Stimulated activated CD8-positive, alpha-beta memory T cell treated with anti-CD3 and anti-CD28 coated beads, Interleukin-15, amount 100 ng/mL, for 24 hours (primary cell): ENCODE measurements around the gene KDM1B.
"Not testable (repeated sequence)": the region's sequence is repeated elsewhere in the genome, so short reads cannot be mapped to it uniquely, and the experiment has no call there.

ENCODE experiments used
- DNase-seq: peaks from one replicate; pipeline ENCODE4 v3.0.0-alpha.2; 2020; ENCODE audit warnings: low read depth

KDM1B gene

DNA sequence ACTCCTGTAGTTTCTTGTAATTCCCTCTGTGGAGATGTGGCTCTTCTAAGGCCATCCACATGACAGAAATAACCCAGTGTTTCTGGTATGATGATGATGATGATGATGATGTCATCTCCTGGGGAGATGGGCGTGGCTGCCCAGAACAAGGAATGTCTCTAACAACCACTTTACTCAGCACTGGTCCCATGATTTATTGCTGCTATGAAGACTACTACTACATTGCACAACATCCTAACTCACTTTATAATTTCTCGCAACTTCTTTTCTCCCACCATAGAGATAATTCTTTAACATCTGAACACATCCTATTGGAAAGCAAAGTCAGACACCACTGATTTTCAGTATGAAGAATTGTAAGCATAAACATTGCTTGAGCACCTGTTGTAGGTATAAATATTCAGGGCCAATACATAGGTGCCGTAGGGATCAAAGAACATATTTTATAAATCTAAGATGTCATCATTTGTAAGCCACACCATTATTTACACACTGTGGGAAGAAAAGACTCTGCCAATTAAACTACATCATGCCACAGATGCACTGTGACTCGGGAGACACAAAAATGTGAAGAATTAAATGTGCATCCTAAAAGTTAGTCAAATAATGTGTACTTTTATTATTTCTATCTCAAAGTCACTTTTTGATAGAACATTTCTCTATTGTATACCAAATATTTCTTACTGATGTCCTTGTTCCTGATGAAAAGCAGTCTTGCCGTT lies 6.8 kb upstream of the KDM1B start:
- no peak for DNase-seq

DNA sequence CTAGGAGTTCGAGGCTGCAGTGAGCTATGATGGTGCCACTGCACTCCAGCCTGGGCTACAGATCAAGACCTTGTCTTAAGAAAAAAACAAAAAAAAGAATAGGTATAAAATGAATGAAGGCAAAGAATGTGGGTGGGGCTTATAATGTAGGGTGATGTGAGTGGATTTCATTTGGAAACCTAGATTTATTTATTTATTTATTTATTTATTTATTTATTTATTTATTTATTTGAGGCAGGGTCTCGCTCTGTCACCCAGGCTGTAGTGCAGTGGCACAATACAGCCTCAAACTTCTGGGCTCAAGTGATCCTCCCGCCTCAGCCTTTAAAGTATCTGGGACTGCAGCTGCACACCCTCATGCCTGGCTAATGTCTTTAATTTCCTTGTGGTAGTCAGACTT lies 3.8 kb upstream of the KDM1B start:
- DNase-seq = not testable (repeated sequence)

DNA sequence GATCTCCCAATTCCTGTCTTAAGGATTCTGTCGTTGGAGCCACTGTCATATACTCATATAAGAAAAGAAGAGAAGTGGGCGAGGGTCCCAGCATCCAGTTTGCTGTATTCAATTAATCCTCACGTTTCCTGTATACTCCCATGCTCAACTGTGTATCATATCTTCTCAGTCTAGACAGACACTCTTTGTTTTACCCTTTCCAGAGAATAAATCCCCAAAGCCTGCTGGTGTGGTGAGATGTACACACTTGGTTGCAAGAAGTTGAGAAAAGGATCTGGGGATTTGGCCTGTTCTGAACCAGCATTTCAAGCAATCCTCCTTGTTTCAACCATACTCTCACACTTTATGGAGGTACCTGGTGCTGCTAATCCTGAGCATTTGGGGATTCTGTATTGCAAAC lies 3.4 kb upstream of the KDM1B start:
- no peak for DNase-seq

DNA sequence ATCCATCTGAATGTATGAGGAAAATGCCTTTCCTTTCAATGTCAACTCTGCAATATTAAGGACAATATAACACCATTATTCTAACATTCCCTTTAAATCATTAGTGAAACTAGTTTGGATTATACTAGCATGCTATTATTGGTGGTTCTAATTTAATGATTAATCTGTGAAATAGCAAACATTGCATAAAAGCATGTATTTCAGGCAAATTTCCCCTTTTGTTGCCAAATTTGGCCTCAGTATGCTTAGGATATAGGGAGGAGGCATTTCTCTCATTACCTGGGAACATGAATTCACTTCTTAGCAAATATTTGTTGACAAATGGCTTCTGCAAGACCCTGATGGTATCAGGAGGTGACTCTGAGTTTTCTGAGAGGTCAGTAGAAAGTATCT lies 1.9 kb upstream of the KDM1B start:
- no peak for DNase-seq

DNA sequence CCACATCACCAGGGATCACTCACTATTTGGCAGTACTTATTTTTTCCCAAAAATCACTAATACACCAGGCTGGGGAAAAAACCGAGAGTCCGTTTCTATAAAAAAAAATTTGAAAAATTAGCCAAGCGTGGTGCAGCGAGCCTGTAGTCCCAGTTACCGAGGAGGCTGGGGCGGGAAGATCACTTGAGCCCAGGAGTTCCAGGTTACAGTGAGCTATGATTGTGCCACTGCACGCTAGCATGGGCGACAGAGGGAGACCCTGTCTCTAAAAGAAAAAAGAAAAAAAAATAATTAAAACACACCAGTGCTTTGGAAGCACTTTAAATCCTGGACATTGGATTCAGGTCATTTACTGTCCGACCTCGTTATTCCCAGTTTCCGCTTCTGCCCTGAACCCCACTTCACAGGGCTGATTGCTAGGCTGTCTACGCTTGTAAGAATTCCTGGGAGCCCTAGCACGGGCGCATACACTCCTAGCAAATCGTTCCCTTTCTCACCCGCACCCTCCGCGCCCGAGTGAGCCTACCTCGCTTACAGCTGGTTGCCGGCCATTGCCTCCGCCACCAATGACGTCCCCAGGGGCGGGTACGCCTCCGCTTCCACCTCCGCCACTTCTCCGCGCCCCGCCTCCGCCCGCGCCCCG lies 594 bp upstream of the KDM1B start, which contains the start of gene TPMT:
Gene TPMT, minus strand, starts transcription at position 571 of the 643 bp plus-strand sequence. CDS start 5,950 bp downstream, outside the sequence.
- DNase-seq = no peak

DNA sequence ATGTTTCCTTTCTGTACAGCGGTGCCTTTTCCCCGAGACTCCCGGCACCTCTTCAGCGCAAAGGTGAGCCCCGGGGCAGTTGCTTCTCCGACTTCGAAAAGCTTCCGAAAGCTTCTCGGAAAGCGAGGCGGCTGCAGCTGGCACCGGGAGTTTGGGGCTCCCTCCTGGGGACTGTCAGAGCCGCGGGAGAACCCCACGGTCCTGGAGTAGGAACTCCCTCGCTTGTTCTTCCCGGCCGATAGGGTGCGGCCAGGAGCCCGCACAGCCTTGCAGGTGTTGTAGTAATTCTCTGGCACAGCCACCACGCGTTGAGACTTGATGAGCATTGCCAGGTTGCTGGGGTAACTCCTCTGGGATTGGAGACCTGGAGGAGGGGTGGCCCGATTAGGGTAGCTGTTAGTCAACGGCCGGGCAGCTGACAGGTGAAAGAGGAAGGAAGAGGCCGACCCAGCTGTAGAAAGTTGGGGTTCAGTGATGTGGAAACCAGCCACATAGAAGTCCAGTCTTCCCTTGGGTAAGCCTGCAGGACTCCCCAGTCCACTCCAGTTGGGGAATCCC lies 721 bp downstream of the KDM1B start:
- no peak for DNase-seq

DNA sequence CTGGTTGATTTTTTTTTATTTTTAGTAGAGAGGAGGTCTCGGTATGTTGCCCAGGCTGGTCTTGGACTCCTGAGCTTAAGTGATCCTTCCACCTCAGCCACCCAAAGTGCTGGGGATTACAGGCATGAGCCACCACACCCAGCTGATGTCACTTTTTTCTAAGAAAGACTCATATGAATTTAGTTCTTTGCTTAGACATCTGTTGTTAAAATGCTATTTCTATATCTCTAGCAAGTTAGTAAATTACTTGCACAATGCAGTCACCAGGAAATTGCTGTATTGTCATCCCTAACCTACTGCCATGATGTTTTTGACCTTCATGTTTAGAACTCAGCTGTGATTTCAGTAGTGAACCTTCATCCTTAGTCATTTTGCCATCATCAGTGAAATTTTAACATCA lies 5.7 kb downstream of the KDM1B start:
- DNase-seq = no peak

DNA sequence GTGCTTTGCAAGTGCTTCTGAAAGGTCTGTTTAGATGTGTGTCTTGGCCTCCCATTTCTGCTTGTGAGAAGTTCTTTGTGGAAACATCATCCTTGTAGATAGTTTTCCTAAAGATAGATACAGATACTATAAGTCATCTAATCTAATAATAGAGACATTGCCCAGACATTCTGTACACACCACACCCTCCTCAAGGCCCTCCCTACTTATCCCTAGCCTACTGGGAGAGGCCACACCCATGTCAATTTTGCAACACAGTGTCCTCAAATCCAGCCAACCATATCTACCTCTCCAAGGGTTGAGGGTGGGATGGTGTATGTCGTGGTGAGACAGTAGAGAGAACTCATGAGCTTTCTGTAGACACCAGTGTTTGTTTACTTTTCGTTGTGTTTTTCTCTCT lies 6.2 kb downstream of the KDM1B start:
- no peak for DNase-seq

DNA sequence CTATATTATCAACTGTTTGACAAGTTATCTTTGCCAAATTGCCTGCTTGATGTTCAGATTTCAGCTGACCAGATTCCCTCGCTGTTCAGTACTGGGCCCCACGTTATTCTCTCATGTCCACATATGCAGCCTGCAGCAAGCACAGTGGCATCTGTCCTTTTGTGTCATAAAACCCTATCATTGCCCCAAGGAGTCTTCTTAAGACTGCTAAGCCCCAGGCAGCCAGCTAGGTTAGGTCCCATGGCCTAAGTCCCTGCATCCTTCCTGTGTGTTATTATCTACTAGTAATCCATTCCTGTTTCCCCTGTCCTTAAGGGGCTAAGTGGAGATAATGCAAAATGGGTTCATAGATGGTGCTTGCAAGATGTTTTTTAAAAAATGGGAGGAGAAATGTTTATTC lies 7.2 kb downstream of the KDM1B start:
- DNase-seq = no peak

DNA sequence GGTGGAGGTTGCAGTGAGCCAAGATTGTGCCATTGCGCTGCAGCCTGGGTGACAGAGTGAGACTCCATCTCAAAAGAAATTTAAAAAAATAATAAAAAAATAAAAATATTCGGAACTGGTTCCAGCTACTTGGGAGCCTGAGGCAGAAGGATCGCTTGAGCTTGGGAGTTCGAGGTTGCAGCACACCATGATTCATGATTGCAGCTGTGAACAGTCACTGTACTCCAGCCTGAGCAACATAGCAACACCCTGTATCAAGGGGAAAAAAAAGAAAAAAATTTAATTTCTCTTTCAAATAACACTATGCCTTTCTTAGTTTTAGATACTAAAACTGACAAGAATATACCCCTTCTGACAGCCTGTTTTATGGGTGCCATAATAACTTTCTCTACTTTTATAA lies 10.5 kb downstream of the KDM1B start:
- DNase-seq = no peak

DNA sequence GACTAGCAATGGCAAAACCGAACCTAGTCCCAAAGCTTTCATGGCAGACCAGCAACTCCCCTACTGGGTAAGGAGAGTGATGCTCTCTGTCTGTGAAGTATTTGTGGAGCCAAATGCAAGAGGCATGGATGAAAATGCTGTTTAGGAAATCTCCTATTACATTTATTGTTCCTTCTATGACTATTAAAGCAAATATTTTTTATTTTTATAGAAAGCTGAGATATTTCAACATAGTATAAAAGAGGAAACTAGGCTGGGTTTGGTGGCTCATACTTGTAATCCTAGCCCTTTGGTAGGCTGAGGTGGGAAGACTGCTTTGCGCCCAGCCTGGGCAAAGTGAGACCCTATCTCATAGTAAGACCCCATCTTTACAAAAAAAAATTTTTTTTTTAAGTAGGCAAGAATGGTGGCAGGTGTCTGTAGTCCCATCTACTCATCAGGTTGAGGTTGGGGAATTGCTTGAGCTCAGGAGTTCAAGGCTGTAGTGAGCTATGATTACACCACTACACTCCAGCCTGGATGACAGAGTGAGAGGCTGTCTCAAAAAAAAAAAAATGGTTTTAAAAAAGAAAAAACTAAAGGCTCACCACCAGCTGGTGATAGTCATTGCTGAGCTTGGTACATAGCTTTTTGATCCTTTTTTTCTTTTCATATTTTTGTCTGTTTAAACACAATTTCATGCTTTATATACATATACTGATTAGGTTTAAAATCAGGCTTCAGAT lies 11.3 kb downstream of the KDM1B start:
- DNase-seq = no peak

DNA sequence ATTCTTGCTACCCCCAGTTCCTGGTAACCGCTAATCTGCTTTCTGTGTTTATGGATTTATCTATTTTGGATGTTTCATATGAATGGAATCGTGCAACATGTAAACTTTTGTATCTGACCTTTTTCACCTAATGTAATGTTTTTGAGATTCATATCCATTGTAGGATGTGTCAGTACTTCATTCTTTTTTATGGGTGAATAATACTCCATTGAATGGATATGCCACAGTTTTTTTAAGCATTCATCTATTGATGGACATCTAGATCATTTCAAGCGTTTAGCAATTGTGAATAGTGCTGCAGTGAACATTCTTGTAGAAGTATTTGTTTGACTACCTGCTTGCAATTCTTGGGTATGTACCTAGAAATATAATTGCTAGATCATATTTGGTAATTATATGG lies 13.0 kb downstream of the KDM1B start:
- no peak for DNase-seq

DNA sequence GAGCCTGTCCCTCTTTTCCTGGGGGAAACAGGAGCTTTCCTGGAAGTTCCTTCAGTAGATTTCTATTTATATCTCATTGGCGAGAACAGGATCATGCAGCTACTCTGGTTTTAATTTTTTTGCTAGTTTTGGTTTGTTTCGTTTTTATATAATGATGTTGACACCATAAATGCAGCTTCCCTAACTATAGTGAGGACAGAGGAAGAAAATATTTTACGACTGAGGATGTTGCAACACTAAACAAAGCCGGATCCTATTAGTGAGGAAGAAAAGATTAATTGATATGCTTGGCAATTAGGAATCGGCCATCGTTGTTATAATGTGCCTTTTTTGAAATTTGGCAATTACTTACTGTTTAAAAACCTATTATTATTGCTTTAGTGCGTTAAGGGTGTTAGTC lies 16.6 kb downstream of the KDM1B start:
- DNase-seq = no peak

DNA sequence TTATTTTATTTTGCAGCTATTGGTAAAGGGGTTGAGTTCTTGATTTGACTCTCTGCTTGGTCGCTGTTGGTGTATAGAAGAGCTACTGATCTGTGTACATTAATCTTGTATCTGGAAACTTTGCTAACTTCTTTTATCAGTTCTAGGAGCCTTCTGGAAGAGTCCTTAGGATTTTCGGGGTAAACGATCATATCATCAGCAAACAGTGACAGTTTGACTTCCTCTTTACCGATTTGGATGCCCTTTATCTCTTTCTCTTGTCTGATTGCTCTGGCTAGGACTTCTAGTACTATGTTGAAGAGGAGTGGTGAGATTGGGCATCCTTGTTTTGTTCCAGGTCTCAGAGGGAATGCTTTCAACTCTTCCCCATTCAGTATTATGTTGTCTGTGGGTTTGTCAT lies 21.0 kb downstream of the KDM1B start:
- DNase-seq = not testable (repeated sequence)

DNA sequence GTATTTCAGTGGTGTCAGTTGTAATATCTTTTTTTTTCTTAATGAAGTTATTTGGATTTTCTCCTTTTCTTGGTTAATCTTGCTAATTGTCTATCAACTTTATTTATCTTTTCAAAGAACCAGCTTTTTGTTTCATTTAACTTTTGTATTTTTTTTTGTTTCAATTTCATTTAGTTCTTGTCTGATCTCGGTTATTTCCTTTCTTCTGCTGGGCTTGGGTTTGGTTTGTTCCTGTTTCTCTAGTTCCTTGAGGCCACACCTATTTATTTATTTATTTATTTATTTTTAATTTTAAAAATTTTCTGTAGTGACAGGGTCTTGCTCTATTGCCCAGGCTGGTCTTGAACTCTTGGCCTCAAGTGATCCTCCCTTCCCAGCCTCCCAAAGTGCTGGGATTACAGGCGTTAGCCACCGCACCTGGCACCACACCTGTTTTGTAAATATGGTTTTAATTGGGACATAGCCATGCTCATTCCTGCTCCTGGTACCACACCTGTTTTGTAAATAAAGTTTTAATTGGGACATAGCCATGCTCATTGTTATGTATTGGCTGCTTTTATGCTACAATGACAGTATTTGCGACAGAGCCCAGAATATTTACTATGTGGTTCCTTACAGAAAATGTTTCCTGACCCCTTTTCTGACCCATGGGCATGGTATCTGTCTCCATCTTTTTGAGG lies 22.2 kb downstream of the KDM1B start:
- DNase-seq = no peak

DNA sequence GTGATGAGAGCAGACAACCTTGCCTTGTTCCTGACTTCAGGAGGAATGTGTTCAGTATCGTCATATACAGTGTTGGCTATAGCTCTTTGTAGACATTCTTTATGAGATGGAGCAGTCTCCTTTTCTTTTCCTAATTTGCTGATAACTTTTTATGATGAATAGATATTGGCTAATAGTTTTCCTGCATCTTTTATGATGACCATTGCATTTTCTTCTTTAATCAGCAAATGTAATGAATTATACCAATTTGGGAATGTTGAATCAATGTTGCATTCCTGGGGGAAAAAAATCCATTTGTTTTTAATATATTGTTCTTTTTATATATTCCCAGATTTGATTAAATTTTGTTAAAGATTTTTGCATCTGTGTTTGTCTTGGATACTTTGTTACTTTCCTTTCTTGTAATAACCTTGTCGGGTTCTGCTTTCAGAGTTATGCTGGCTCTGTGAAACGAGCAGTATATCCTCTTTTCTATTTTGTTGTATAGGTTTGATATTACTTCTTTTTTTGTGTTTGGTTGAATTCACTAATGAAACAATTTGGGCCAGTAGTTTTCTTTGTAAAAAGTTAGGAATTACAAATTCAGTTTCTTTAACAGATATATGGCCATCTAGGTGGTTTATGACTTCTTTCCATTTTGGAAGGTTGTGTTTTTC lies 23.9 kb downstream of the KDM1B start:
- no peak for DNase-seq

DNA sequence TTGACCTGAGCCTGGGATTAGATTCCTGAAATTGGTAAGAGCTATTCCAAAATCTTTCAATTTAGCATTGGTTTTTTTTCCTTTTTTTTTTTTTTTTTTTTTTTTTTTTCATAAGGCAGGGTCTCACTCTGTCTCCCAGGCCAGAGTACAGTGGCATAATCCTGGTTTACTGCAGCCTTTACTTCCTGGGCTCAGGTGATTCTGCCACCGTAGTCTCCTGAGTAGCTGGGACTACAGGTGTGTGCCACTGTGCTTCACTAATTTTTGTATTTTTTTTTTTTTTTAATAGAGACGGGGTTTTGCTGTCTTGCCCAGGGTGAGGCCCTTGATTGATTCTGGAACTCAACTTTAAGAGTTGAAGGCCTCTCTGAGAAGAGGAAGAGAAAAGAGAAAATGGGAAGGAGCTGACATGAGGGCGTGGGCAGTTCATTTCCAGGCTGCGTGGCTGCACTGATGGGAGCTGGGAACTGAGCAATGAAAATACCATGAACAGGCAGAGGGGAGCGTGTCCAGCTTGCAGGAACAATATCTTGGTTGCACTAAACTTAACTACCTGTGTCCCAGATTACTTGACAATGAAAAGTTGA lies 24.6 kb downstream of the KDM1B start:
- no peak for DNase-seq

DNA sequence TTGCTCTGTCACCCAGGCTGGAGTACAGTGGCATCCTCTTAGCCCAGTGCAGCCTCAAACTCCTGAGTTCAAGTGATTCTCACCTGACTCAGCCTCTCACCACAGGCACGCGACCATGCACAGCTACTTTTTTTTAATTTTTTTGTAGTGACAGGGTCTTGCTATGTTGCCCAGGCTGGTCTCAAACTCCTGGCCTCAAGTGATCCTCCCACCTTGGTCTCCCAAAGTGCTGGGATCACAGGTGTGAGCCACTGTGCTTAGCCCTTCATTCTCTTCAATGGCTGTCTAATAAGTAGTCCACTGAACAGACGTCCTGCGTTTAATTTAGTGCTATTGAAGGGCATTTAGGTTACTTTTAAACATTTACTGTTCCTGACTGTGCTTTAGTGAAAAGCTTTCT lies 27.3 kb downstream of the KDM1B start:
- no peak for DNase-seq

DNA sequence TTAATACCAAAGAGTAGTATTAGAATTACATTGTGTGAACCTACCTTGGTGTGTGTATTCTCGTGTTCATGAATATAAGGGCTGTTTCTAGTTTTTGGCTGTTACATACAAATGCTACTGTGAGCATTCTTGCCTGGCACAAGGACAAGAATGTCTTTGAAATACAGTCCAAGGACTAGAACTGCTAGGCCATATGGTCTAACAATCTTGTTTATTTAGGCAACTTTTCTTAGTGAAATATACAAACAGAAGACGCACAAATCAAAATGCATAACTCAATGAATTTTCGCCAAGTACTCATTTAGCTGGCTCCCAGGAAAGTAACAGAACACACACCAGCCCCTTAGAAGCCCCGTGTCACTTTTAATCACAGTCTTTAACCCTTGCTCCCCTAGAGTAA lies 28.5 kb downstream of the KDM1B start:
- no peak for DNase-seq

DNA sequence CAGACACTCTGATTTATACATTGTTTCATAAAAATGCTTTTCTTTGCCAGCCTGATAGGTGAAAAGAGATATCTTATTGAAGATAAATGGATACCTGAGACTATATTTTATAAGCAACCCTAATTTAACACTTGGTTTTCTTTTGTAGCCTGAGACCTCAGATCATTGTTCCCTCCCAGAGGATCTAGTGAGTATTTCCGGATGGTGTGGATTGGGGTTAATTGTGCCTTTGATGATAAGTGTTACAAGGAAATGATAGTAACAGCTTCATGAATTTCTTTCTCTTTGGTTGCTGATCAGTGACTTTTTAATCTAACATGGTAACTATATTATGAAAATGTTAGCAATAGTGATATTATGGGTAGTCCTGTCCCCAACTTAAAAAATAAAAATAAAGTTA lies 30.4 kb downstream of the KDM1B start:
- no peak for DNase-seq

DNA sequence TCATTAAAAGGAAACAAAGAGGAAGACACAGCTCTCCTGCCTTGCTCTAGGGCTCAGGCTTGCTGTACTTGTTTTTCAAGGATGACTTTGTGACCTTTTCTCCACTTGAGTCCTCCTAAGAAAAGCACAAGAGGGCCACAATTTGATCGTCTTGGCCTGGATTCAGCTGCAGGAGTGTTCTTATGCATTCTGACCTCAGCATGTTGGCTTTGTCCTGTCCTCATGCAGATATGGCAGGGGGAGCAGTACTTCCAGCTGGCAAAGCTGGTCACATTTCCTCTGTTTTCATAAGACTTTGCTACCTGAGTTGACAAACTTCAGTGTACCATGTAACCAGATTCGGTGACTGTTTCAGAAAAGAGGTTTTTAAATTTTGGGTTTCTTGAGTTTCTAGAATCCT lies 30.8 kb downstream of the KDM1B start:
- DNase-seq = no peak
